ENCODE data around the gene HOXB9. TPM values are rescaled to one million over a fixed set of nuclear protein-coding genes. Genes with fewer than 3 reads are reported as not detected.

Gene HOXB9
- total and polyA plus RNA-seq, 2 of the 13 experiments (the other 11 are each of a cell fraction or from before 2014, with no cell fraction given), result not detected

DNA sequence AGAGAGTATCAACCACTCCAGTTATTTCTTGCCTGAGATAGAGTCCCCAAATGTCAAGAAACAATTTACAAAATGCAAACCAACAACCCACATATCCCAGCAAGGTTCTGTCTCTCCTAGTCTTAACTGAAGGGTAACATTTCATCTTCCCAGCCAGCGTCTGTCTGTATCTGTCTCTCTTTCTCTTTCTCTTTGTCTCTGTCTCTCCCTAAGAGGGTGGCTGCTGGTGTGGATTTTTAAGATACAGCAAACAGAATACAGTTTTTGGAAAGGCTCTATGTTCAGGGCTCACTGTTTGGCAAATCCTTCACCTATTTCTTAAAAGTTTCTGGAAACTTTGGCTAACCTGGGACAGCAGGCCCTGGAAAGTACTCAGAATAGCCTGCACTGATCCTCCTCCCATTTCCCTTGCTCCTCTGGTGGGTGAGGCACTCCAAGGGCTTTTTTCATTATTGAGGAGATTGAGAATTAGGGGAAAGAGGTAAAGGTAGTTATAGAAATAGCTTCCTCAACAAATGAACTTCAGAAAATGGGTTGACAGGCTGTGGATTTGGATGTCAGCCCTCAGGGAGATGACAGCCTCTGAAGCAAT, 54.2 kb downstream of the HOXB9 start:
- Histone ChIP-seq H3K79me2 (ENCODE audit: insufficient read depth, low read length) (no peaks in the 10 kb centered on the region), H3K27ac (ENCODE audit: extremely low read length, insufficient read depth, low read length) (no peak overlapping the region), H3K4me2 (ENCODE audit: low read depth, low read length) (no peak overlapping the region), H3K4me1 (ENCODE audit: insufficient read depth, low read length) (no peaks in the 10 kb centered on the region), H3K9me3 (ENCODE audit: low read length) (no peaks in the 10 kb centered on the region), H3K4me3 (replicated peaks in 1 of 3; ENCODE audit: insufficient read depth in 1 of 3, low read depth in 2 of 3, low read length in 3 of 3) (no peak overlapping the region), H3K36me3 (replicated peaks in 1 of 2; ENCODE audit: control insufficient read depth in 1 of 2, insufficient read depth in 2 of 2, low read length in 2 of 2) (no peaks in the 10 kb centered on the region), H3K9ac (ENCODE audit: insufficient read depth, low read depth, low read length) (no peak overlapping the region), H2AFZ (ENCODE audit: low read length) (no peak overlapping the region), H3K27me3 (ENCODE audit: control insufficient read depth in 1 of 2, insufficient read depth in 2 of 2, low read length in 2 of 2) (peaks cover 30 to 97% of the 10 kb centered on the region in 2 experiments), H4K20me1 (ENCODE audit: insufficient read depth, low read length) (0 out of 2 replicates have a peak, but pooled peaks cover 4% of the 10 kb centered on the region)
- DNase-seq (ENCODE audit: low spot score) (no peak), FAIRE-seq (no peak), ATAC-seq (no peak)
- WGBS (ENCODE audit: low lambda C conversion rate), result 0% methylated on average over 1 of the region's 1 CpG
- CTCF ChIA-PET (ENCODE audit: low intra/inter-chr PET ratio, low total read pairs), result no interaction called here
- TF ChIP-seq POLR2A (IDR thresholded peaks at IDR 0.05; ENCODE audit: insufficient read depth in 1 of 2, low read depth in 2 of 2, low read length in 2 of 2), result no peak
- no peak for TF ChIP-seq PLRG1 (conservative IDR thresholded peaks at IDR 0.05)
- no peak for TF ChIP-seq HNF4G (IDR thresholded peaks at IDR 0.05; ENCODE audit: borderline replicate concordance, low read depth, low read length)
- no peak for TF ChIP-seq HNF4G (CRISPR knock-in tag; IDR thresholded peaks at IDR 0.05; ENCODE audit: borderline replicate concordance, low read depth)
- TF ChIP-seq KDM5A (IDR thresholded peaks at IDR 0.05; ENCODE audit: borderline replicate concordance, low read length), result no peak
- TF ChIP-seq, protein P1, sequence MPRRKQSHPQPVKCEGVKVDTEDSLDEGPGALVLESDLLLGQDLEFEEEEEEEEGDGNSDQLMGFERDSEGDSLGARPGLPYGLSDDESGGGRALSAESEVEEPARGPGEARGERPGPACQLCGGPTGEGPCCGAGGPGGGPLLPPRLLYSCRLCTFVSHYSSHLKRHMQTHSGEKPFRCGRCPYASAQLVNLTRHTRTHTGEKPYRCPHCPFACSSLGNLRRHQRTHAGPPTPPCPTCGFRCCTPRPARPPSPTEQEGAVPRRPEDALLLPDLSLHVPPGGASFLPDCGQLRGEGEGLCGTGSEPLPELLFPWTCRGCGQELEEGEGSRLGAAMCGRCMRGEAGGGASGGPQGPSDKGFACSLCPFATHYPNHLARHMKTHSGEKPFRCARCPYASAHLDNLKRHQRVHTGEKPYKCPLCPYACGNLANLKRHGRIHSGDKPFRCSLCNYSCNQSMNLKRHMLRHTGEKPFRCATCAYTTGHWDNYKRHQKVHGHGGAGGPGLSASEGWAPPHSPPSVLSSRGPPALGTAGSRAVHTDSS (CRISPR knock-in tag; conservative IDR thresholded peaks at IDR 0.05), result no peak
- TF ChIP-seq NR2F1 (CRISPR knock-in tag; IDR thresholded peaks at IDR 0.05), result no peak
- TF ChIP-seq ETV5 (CRISPR knock-in tag; IDR thresholded peaks at IDR 0.05; ENCODE audit: borderline replicate concordance), result no peak
- TF ChIP-seq SIN3B (IDR thresholded peaks at IDR 0.05; ENCODE audit: low read length), result no peak
- TF ChIP-seq, protein P2, sequence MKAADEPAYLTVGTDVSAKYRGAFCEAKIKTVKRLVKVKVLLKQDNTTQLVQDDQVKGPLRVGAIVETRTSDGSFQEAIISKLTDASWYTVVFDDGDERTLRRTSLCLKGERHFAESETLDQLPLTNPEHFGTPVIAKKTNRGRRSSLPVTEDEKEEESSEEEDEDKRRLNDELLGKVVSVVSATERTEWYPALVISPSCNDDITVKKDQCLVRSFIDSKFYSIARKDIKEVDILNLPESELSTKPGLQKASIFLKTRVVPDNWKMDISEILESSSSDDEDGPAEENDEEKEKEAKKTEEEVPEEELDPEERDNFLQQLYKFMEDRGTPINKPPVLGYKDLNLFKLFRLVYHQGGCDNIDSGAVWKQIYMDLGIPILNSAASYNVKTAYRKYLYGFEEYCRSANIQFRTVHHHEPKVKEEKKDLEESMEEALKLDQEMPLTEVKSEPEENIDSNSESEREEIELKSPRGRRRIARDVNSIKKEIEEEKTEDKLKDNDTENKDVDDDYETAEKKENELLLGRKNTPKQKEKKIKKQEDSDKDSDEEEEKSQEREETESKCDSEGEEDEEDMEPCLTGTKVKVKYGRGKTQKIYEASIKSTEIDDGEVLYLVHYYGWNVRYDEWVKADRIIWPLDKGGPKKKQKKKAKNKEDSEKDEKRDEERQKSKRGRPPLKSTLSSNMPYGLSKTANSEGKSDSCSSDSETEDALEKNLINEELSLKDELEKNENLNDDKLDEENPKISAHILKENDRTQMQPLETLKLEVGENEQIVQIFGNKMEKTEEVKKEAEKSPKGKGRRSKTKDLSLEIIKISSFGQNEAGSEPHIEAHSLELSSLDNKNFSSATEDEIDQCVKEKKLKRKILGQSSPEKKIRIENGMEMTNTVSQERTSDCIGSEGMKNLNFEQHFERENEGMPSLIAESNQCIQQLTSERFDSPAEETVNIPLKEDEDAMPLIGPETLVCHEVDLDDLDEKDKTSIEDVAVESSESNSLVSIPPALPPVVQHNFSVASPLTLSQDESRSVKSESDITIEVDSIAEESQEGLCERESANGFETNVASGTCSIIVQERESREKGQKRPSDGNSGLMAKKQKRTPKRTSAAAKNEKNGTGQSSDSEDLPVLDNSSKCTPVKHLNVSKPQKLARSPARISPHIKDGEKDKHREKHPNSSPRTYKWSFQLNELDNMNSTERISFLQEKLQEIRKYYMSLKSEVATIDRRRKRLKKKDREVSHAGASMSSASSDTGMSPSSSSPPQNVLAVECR (CRISPR knock-in tag; IDR thresholded peaks at IDR 0.05; ENCODE audit: borderline replicate concordance), result no peak
- no peak for TF ChIP-seq MIER2 (CRISPR knock-in tag; IDR thresholded peaks at IDR 0.05)
- in situ Hi-C loops (cut with HindIII; ENCODE audit: extremely low pct_ligation_motif_present, low pct_unique_long_range_greater_than_20kb), result no loop called here
- POLR2A ChIA-PET, result interaction anchor here (0.6 kb wide), 1 partner anchor 678 kb away, joined by 3 read pairs; no protein-coding TSS in a partner anchor
- BruUV-seq (replicated peaks), result no TSS peak
- intact Hi-C loops (cut with micrococcal nuclease; ENCODE audit: unreplicated experiment), result no loop called here

Measured in HepG2 (cell line).